NT2/D1 (cell line): ENCODE data around the gene SPOCD1.

Experiments
- SUZ12 ChIP-seq: IDR thresholded peaks from 2 replicates; pipeline ENCODE4 v1.6.1; 2011; ENCODE audit not compliant: insufficient read length, insufficient read depth; ENCODE audit errors: extremely low read depth
- ZNF274 ChIP-seq: IDR thresholded peaks from 2 replicates; pipeline ENCODE4 v1.6.1; 2011; ENCODE audit warnings: mild to moderate bottlenecking, low read depth, low read length

GRCh38 chr1:31830065-31830464, 14.2 kb upstream of the SPOCD1 start:
- no peak for TF ChIP-seq SUZ12
- TF ChIP-seq ZNF274: no peak
